Renal pelvis (tissue), 4 donors: ENCODE data around the gene MIDN. TPM values are rescaled to one million over a fixed set of nuclear protein-coding genes. Genes with fewer than 3 reads are reported as not detected.

ENCODE experiments used
- DNase-seq: peaks from one replicate; pipeline ENCODE4 v3.0.0-alpha.2; 2013
- polyA plus RNA-seq, 3 donors: library from polyadenylated mRNA; unstranded; fragments of 120-200 nt; gene quantifications; one replicate each; pipeline ENCODE4 v1.2.1, GENCODE V29; 2013; ENCODE audit not compliant: insufficient read length in 3 of 3

MIDN gene
- polyA plus RNA-seq, 3 donors: 66.2 to 74.7 (median 68.1) TPM

DNA sequence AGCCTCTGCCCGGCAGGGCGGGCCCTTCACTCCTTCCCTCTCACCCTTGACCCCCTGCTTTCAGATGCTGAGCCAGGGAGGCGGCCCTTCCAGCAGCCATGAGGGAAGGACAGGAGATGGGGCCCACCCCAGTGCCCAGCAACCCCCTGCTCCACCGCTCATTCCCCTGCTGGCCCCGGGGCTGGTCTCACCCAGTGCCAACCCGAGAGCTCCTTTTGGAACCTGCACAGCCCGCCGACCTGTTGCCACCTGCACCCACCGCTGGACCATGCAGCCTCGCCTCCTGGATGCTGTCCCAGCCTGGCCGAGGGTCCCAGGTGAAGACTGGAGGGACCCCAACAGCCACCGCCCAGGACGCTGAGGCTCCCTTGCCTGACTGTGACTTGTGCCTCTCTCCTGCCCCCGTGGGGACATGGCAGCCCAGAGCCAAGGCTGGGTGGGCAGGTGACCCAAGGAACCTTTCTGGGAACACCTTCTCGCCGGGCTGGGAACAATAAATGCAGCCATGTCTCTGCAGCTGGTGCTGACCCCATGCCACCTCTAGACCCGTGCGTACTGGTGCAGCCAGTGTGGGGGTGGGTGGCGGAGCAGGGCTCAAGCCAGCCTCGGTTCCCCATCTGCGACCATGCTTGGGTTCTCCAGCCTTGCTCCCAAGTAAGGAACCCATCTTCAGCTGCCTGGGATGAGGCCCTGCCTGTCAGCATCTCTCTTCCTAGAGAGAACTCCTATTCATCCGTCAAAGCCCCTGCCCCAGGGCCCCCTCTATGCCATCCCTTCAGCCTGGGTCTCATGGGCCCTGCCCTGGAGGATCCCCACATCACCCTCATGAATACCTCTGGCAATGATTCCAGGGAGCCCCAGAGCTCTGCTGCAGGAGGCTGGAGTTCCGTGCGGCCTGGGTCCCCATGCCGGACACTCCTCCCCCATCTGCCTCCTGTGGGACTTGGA lies 30.6 kb downstream of the MIDN start:
- DNase-seq: no peak

DNA sequence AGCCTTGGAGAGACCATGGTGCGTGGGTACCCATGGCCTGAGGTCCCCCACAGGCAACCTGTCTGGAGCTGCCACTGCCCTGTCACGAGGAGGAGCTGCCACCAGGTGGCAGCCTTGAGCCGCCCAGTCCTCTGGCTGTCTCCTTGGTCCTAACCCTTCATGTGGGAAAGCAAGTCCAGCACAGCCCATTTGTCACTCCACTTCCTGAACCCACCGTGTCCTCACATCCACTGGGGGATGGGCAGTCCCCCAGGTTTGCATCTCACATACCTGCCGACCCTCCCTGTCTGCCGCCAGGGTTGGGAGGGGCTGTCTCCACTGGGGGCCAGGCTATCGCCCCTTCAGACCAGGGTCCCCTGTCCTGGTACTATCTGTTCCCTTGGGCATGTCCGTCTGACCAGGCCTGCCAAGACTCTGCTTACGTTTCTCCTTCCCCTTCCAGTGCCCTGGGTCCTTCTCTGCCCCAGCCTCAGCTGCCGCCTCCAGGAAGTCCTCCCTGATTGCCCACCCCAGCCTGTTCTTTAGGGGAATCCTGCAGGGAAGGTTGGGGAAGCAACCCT lies 31.5 kb downstream of the MIDN start:
- peak; percentile 84 for DNase-seq

DNA sequence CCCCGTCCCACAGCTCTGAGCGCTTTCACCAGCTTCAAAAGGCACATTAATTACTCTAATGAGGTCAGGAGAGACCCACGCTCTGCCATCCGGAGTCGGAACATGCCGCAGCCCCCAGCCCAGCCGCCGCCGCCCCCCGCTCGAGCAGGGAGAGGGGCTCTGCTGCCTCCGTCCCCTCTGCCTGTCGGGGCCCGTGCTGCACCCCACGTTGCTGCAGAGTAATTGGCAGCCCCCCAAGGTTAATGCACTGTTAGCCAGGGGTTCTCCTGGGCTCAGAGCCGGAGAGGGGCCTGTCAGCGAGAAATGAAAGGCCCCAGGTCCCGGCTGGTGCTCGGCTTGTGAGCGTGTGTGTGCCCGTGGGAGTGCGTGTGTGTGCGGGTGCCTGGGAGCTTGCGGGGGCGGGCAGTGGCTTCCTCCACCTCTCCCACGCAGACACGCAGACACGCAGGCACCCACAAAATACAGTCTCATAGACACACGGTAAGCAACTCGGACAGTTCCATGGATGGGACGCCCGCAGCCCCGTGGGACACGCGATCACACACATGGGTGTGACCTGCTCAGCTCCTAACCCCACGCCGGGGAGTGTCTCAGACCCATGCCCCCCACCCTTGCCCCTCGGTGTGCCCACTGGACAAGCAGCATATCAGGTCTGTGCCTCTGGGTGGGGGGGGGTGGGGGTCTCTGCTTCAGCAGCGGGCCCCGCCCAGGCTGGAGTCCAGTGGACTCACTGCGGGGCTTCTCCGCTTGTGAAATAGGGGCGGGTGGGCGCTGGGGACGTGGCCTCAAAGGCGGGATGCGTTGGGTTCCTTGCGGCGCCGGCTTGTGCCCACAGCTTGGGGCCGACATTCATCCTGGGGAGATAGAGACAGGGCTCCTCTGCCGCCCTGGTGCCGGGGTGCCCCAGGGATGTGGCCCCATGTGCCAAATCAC lies 32.5 kb downstream of the MIDN start:
- no peak for DNase-seq

DNA sequence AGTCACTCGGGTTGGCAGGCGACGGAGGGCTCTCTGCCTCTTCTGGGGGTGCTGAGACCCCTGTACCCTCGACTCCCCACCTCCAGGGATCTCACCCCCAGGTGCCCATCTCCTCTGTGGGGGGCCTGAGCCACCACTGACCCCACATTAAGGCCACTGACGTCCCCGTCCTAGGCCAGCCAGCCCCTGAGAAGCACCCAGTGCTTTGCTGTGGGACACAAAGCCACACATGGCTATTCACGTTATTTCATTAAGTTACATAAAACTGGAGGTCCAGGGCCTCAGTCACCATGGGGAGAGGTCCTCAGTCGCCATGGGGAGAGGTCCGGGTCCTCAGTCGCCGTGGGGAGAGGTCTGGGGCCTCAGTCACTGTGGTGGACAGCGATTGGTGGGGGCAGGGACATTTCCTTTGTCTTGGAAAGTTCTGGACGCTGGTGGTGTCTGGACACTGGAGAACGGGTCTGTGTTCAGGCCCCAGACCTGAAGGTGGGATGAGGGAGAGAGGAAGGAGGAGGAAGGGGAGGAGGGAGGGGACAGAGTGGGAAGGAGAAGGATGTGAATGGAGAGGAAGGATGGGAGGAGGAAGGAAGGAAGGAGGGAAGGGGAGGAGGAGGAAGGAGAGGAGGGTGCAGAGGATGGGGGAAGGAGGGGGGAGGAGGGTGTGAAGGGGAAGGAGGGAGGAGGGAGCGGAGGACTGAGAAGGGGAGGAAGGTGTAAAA lies 33.3 kb downstream of the MIDN start:
- no peak for DNase-seq

DNA sequence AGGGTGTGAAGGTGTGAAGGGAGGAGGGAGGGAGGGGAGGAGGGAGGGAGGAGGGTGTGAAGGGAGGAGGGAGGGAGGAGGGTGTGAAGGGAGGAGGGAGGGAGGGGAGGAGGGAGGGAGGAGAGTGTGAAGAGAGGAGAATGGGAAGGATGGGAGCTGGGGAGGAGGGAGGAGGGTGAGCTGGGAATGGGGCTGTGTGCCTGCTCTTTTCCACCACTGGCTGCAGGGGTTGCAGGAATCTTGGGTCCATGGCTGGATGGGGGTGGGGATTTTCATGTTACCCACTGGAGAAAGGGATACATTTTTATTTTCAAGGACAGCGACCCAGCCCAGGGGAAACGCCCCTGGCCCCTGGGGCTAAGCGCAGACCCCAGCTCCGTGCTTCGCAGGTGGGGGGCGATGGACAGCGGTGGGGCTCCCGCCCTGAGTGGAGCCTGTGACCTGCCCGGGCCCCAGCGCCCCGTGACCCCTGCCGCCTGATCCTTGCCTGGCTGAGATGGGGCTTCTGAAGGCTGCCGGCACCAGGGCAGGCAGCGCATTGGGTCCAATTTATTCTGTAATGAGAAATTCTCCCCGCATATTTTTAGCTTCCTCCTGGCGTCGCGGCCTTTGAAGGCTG lies 34.3 kb downstream of the MIDN start:
- no peak for DNase-seq

DNA sequence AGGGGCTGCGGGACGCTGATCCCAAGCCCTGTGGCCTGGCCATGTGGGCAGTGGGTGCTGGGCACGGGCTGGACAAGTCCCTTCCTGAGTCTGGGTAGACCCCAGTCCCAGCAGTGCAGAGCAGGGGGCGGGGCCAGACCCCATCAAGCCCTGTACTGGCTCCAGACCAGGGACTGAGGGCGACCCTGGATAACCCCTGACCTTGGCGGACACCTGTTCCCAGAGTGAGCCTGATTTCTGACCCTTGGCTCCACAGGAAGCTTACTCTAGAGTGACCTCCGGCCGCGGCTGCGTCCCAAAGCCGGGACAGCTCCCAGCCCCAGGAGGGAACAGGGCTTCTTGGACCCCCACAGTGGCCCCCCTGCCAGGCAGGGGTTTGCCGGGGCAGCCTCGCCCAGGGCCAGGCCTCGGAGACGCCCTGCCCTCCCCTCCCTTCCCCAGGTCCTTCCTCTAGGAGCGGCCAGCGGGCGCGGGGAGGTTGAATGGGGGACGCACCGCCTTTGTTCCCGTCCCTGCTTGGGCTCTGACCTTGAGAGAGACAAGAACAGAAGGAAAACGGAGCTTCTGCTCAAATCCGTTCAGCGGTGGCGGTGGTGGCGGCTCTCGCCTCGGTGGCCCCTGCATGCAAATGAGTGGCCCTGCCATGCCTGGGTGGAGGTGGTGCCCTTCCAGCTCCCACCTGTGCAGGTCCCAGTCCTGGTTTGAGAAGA lies 35.0 kb downstream of the MIDN start:
- no peak for DNase-seq

DNA sequence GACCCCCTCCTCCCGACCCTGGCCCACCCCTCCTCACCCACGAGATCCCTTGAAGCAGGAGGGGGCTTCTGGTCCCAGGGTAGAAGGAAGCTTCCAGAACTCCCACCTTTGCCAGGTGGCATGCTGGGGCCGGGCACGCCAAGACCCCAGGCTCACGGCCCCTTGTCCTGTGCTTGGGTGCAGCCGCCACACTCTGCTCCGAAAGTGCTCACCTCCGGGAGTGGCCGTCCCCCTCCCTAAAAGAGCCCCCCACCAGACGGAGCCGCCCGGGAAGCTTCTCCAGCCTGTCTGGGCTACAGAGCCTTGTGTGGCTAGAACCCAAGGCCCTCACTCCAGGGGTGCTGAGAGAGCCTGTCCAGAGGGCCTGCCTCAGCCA lies 35.5 kb downstream of the MIDN start:
- DNase-seq: no peak

DNA sequence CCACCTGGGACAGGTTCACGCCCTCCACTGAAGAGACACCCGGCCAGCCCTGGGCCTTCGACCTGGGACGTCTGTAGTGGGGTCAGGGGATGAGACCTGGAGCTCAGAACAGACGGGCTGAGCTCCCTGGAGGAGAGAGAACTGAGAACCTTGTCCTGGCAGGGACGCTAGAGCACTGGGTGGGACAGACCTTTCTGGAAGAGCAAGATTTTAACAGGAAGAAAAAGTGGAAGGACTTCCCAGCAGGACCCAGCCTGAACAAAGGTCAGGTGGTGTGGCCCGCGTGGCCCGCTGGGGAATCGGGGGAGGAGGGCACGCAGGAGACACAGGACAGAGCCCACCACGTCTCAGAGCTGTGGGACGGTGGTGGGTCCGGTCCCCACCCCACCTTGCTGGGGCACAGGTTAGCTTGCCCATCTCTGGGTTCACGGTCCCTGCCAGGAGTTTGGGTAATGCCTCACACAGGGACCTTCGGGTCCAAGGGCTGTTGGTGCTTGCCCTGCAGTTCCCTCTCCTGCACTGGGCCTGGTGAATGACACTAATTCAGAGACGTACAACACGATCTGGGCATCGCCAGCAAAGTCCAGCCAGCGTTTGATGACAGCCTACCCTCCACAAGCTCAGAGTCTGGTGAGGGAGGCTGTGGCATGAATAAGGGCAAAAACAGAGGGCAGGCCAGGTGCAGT lies 36.1 kb downstream of the MIDN start:
- no peak for DNase-seq

DNA sequence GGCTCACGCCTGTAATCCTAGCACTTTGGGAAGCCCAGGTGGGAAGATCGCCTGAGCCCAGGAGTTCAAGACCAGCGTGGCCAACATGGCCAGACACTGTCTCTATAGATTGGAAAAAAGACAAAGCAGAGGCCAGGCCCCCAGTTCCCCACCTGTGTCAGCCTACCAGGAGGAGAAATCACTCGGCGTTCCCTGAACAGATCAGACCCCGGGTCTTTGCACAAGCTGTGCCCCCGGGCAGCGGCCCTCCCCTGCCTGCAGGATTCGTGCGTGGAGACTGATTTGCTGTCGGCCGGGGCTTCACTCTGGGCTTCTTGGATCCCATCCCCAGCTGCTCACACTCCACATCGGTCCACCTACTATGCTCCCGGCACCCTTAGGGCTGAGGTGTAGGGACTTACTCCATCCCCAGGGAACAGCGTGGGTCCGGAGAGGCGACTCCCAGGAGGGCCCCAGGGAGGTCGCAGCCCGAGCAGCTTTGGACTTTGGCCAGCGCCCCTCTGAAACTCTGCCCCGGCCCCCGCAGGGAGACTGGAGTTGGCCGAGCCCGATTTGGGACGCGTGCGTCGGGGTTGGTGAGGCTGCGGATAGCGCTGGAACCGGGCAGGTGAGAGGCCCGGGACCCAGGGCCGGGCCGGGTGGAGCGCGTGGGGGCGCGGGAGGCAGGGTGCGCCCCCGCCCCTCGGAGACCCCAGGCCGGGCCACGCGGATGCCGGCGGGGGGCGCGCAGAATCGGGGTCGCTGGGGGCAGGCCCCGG lies 36.8 kb downstream of the MIDN start:
- no peak for DNase-seq

DNA sequence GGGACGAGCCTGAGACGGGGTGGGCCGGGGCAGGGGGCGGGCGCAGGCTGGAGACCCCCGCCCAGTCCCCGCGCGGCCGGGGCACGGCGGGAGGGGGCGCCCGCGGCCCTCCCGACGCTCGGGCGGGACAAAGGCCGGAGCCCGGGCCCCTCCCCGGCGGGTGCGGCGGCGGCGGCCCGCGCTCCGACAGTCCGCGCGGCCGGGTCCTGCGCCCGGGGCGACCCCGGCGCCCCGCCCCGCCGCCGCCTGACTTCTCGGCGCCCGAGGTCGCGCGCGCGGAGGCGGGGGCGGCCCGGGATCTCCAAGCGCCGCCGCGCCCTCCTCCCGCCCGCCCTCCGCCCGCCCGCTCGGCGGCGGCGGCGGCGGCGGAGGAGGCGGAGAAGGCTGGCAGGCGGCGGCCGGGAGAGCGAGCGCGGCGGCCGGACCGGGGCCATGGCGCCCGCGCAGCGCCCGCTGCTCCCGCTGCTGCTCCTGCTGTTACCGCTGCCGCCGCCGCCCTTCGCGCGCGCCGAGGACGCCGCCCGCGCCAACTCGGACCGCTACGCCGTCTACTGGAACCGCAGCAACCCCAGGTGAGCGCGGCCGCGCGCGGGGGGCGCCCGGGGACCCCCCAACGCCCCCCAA lies 37.5 kb downstream of the MIDN start, which contains the start of gene EFNA2:
TSS of gene EFNA2 (plus strand) at position 137 of the 624 bp plus-strand sequence. CDS start at position 433, 296 bp downstream.
- no peak for DNase-seq

DNA sequence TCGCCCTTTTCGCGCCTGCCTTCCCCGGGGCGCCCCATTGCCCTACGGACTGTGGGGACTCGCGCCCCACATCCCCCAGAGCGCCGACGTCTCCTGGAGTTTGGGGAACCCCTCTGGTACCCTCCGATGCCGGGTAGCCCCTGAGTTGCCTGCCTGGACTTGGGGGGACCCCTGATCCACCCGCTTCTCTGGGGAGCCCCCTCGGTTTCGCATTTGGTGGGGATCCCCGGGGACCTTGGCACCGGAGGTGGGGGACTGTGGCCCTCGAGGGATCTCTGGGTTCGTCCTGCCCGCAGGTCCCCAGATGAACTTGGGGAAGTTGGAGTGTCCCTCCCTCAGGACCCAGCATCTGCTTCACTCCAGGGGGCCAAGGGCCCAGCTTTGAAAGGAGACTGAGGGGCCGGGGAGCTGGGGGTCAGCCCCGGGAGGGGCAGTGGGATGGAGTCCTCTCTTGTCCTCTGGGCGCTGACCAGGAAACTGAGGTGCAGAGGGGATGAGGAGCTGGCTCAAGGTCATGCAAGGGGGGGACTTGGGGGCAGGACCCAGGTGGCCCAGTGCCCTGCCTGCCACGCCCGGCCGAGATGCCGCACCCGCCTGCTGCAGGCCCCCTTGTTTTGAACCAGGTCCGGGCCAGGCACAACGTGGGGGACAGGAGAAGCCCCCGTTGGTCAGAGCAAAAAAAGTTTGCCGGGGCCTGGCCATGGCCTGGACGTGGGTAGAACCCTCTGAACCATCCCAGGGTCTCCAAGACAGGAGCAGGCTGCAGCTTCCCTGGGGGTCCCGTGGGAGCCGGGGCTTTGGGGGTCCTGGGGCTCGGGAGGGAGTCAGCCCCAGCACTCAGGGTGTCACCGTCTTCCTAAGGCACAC lies 38.3 kb downstream of the MIDN start:
- no peak for DNase-seq

DNA sequence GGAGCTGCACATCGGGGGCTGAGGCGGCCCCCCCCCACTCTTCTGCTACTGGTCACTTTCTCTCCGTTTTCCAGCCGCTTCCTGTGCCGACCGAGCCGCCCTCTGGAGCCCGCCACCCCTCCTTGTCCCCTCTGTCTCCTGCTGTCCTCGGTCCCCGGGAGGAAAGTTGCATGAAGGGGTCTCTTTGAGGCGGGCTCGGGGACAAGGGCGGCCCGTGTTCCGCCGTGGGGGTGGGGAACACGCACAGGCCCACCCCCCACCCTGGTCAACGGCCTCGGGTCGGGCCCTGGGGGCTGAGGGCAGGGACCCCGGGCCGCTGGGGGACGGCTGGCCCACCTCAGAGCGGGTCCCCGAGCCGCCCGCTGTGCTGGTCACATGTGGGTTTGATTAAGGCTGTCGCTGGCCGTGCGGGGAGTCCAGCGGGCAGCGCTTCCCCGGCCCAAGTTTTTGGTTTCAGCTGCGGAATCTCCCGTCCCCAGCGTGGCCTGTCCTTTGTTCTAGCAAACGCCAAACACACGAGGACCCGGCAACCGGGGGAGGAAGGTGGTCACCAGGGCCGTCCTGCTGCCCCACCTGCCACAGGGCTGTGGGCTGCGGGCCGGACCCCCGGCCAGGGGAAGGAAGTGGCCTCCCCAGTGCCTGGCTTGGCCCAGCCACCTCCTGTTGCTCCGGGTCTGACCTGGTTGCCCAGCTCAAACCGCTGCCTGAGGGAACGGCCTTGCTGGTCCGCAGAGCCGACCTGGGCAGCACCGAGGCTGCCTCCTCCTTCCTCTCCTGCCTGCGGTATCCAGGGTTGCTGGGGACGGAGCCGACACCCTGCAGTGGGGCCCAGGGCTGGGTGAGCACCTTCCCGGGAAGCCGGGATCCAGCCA lies 39.2 kb downstream of the MIDN start:
- no peak for DNase-seq

DNA sequence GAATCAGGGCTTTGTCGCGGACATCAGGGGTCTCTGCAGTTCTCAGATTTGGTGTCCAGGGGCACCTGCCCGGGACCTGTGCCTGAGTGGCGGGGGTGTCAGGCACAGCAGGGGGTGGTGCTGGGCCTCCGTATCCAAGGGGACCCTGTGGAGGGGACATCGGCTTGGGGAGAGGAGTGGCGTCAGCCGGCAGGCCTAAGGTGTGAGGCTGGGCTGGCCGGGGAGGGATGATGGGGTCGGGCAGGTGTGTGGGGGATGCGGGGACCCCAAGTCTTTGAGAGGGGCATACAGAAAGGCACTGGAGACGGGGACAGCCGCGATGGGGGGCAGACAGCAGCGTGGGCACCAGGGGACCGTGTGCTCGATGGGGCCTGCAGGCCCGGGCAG lies 39.8 kb downstream of the MIDN start:
- no peak for DNase-seq

DNA sequence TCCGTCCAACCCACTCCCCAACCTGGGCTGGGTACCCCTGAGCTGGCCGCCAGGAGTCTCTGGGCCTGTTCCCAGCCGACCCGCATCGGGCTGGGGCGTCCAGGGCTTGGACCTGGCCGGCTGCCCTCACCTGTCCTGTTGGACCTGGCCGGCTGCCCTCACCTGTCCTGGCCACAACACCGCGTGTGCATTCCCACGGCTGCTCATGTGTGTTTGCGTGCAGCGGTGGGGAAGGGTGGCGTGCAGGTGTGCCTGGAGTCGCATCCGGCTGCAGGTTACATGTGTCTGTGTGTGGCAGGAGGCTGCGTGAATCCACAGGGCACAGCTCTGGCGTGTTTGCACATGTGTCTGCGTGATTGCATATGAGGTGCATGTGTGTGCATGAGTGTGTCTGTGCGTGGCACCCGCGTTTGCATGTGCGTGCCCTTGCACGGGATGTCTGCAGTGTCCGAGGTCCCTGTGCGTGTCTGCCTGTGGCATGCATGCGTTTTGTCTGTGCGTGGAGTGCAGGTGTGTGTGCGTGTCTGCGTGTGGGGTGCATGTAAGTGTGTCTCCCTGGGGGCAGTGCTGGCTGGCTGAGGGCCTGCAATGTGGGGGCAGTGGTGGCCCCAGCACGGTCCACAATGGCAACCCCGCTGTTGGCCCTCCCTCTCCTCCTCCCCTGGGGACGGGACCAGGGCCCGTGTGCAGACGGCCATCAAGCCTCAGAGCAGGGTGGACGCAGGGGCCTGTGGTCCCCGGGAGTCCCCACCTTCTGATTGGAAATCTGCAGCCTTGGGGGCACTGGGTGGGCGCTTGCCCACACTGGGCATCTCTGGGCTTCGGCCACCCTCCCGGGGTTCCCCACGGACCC lies 40.7 kb downstream of the MIDN start:
- DNase-seq: no peak

DNA sequence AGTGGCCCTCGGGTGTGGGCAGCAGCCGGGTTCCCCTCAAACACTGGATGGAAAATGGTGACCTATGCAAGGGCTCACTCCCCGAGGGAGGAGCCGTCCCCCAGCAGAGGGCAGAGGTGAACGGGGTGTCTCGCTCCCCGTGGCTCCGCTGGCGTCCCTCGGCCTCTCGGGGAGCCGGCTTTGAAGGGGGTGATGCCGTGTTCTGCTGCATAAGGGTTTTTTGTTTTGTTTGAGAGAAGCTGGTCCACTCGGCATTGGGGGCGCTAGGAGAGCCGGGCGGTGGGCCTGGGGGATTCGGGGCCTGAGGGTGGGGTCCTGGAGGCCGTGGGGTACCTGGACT lies 41.3 kb downstream of the MIDN start:
- DNase-seq: no peak
